Osteoblast (primary cell): Measurements from ENCODE around the gene TAPBP. TPM values are rescaled to one million over a fixed set of nuclear protein-coding genes. Genes with fewer than 3 reads are reported as not detected.
A peak's percentile ranks its signal among the peaks of the same experiment; 100 is the strongest.

ENCODE experiments used
- DNase-seq: peaks from one replicate; pipeline ENCODE4 v3.0.0; 2011; ENCODE audit warnings: low spot score, mixed read lengths; ENCODE audit not compliant: insufficient read length; ENCODE audit errors: missing footprints
- H2AFZ ChIP-seq: 2 replicates; pipeline ENCODE4 v1.6.0; 2011; ENCODE audit warnings: mild to moderate bottlenecking, low read length
- H3K27ac ChIP-seq: 2 replicates; pipeline ENCODE4 v1.5.1; 2011; ENCODE audit warnings: mild to moderate bottlenecking, low read depth, low read length, moderate library complexity
- H3K27me3 ChIP-seq: 2 replicates; pipeline ENCODE4 v1.6.0; 2012; ENCODE audit warnings: mild to moderate bottlenecking, control low read depth, inconsistent platforms, low read length, moderate library complexity; ENCODE audit not compliant: insufficient read depth
- H3K36me3 ChIP-seq: 2 replicates; pipeline ENCODE4 v1.5.1; 2011; ENCODE audit warnings: mild to moderate bottlenecking, low read length, control low read depth, moderate library complexity; ENCODE audit not compliant: insufficient read depth
- H3K4me1 ChIP-seq: 2 replicates; pipeline ENCODE4 v1.5.1; 2011; ENCODE audit warnings: mild to moderate bottlenecking, low read length, control low read depth, moderate library complexity; ENCODE audit not compliant: insufficient read depth
- H3K4me2 ChIP-seq: 2 replicates; pipeline ENCODE4 v1.6.0; 2011; ENCODE audit warnings: mild to moderate bottlenecking, low read length; ENCODE audit not compliant: insufficient read depth
- H3K4me3 ChIP-seq: fragments of 200-600 bp; sonication (generic); 3 replicates; pipeline ENCODE4 v1.5.1; 2012; ENCODE audit warnings: mild to moderate bottlenecking, low read length, inconsistent platforms; ENCODE audit not compliant: insufficient read depth
- H3K79me2 ChIP-seq: 2 replicates; pipeline ENCODE4 v1.6.0; 2012; ENCODE audit warnings: mild to moderate bottlenecking, low read length, control low read depth, inconsistent platforms; ENCODE audit not compliant: insufficient read depth
- H3K9me3 ChIP-seq: 2 replicates; pipeline ENCODE4 v1.5.1; 2011; ENCODE audit warnings: low read depth, low read length, control low read depth
- H4K20me1 ChIP-seq: 2 replicates; pipeline ENCODE4 v1.6.0; 2012; ENCODE audit warnings: mild to moderate bottlenecking, low read length, control low read depth; ENCODE audit not compliant: insufficient read depth
- total RNA-seq: library from RNA; depleted of rRNA; stranded (reverse); fragments of >200 nt; gene quantifications from 2 replicates; pipeline ENCODE4 v1.2.3, GENCODE V29; 2012
- TF ChIP-seq, protein P1 (sequence below): IDR thresholded peaks from 2 replicates; pipeline ENCODE4 v1.5.1; 2011; ENCODE audit warnings: mild to moderate bottlenecking, low read depth, low read length, moderate library complexity; ENCODE audit errors: extremely low read depth

The TAPBP gene
- total RNA-seq, 1 donor, result 92.6 TPM

DNA sequence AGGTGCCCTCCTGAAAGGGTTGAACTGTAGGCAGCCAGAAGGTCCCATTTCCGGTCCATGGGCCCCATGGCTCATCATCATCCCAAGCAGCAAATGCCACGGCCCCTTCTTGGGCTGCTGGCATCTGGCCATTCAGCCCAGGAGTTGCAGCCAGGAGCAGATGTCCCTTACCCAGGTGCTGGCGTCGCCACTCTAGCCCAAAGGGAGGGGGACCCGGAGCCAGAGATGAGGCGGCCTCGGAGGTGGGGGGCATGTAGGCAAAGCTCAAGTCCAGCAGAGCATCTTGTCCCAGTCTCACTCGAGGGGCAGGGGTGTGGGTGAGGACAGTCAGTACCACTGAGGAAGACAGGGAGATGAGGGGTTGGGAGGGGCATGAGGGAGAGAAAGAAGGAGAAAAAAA lies 8.8 kb downstream of the TAPBP start:
- Histone ChIP-seq H4K20me1 (peaks cover 12% of the 10 kb centered on the region), H3K36me3 (peaks cover 30% of the 10 kb centered on the region), H3K79me2 (peaks cover 65% of the 10 kb centered on the region)

DNA sequence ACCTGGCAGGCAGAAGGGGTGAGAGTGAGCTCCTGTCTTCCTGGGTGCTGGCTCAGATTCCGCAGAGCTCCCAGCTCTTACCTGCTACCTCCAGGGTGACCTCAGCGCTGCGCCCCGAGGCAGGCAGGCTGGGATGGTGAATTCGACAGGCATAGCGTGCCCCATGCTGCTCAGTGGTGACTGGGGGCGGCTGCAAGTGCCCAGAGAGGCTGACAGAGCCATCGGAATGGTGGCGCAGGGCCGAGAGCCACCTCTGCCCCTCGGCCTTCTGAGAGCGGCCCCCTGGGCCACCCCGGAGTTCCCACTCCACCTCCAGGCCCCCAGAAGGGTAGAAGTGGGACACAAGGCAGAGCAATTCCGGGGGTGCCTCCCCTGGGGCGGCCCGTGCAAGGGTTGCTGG lies 9.7 kb downstream of the TAPBP start:
- no peak overlapping the region for H3K27ac ChIP-seq
- H3K4me2 ChIP-seq, result no peak overlapping the region
- peaks cover 62% of the 10 kb centered on the region for H3K79me2 ChIP-seq
- no peaks in the 10 kb centered on the region for H3K27me3 ChIP-seq
- peaks cover 30% of the 10 kb centered on the region for H3K36me3 ChIP-seq
- no peak overlapping the region for H3K4me3 ChIP-seq
- H4K20me1 ChIP-seq, result peaks cover 12% of the 10 kb centered on the region
- no peak for DNase-seq
- H3K9me3 ChIP-seq, result no peaks in the 10 kb centered on the region
- H2AFZ ChIP-seq, result no peak overlapping the region
- TF ChIP-seq, protein P1, sequence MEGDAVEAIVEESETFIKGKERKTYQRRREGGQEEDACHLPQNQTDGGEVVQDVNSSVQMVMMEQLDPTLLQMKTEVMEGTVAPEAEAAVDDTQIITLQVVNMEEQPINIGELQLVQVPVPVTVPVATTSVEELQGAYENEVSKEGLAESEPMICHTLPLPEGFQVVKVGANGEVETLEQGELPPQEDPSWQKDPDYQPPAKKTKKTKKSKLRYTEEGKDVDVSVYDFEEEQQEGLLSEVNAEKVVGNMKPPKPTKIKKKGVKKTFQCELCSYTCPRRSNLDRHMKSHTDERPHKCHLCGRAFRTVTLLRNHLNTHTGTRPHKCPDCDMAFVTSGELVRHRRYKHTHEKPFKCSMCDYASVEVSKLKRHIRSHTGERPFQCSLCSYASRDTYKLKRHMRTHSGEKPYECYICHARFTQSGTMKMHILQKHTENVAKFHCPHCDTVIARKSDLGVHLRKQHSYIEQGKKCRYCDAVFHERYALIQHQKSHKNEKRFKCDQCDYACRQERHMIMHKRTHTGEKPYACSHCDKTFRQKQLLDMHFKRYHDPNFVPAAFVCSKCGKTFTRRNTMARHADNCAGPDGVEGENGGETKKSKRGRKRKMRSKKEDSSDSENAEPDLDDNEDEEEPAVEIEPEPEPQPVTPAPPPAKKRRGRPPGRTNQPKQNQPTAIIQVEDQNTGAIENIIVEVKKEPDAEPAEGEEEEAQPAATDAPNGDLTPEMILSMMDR, result no peak
- no peaks in the 10 kb centered on the region for H3K4me1 ChIP-seq

More for the DNA sequence above, 8.8 kb downstream of the TAPBP start:
- Histone ChIP-seq H3K4me1 (no peaks in the 10 kb centered on the region), H3K27me3 (no peaks in the 10 kb centered on the region), H2AFZ (no peak overlapping the region), H3K4me2 (no peak overlapping the region), H3K27ac (no peak overlapping the region), H3K9me3 (no peaks in the 10 kb centered on the region), H3K4me3 (no peak overlapping the region)
- peak; percentile 4 for DNase-seq
- TF ChIP-seq, protein P1, result no peak

DNA sequence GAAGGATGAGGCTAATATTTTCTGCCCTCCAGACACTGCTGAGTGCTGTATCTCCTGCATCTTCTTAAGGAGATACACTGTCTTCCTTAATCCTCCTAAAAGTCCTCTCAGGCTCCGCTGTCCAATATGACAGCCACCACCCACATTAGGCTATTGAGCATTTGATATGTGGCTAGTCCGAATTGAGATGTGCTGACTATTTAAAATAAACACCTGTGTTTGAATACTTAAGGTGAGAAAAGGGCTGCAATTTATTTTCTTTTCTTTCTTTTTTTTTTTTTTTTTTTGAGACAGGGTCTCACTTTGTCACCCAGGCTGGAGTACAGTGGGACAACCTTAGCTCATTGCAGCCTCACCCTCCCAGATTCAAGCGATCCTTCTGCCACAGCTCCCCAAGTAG lies 12.0 kb downstream of the TAPBP start:
- H3K27me3 ChIP-seq, result no peaks in the 10 kb centered on the region
- no peaks in the 10 kb centered on the region for H3K4me1 ChIP-seq
- H3K4me3 ChIP-seq, result no peak overlapping the region
- H3K79me2 ChIP-seq, result peaks cover 50% of the 10 kb centered on the region
- H3K27ac ChIP-seq, result no peak overlapping the region
- H3K36me3 ChIP-seq, result peaks cover 30% of the 10 kb centered on the region
- TF ChIP-seq, protein P1, result no peak
- no peaks in the 10 kb centered on the region for H3K9me3 ChIP-seq
- DNase-seq, result no peak
- peaks cover 12% of the 10 kb centered on the region for H4K20me1 ChIP-seq
- H2AFZ ChIP-seq, result no peak overlapping the region
- no peak overlapping the region for H3K4me2 ChIP-seq

DNA sequence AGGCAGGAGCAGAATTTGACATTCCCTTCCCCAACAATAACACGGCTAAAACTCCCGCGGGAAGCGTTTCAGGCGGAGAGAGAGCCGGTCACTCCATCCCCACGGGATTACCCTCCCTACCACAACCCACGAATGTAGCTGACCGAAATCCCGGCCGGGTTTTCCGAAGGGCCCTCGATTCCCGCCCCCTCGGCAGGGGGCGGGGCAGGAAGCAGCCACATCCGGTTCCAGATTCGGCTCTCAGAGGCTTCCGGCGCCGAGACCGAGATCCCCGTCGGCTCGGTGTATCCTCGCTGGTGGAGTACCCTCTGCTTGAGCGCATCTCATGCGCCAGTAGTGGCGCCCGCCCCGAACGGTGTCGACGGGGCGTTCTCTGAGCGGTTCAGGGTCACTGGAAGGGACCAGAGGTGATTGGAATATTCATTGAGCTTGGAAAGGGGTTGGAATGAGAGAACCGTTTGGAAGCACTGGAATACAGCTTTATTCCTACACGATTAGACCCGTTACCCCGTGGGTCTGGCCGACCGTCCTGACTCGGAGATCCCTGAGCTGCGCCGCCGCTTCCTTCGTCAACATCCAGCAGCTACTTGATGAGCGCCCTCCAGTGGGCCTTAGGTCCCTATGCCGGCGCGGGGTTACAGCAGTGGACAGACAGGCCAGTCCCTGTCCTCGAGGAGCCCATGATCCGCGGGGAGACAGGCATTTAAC lies 14.5 kb downstream of the TAPBP start:
- Histone ChIP-seq H4K20me1 (peaks cover 3% of the 10 kb centered on the region), H3K27ac (peak overlapping the region; percentile 91), H3K4me2 (peak overlapping the region; percentile 85), H3K9me3 (no peaks in the 10 kb centered on the region), H3K4me1 (no peaks in the 10 kb centered on the region), H3K36me3 (peaks cover 25% of the 10 kb centered on the region), H3K4me3 (peak overlapping the region; percentile 84), H3K79me2 (peaks cover 27% of the 10 kb centered on the region), H3K27me3 (no peaks in the 10 kb centered on the region), H2AFZ (peak overlapping the region; percentile 80)
- TF ChIP-seq, protein P1, result peak; percentile 80
- peak; percentile 97 for DNase-seq
